Bronchial epithelial cell (primary cell): ENCODE measurements around the gene BRF1. TPM values are rescaled to one million over a fixed set of nuclear protein-coding genes. Genes with fewer than 3 reads are reported as not detected.

Experiments used
- DNase-seq: peaks from one replicate; pipeline ENCODE4 v3.0.0-alpha.2; 2010; ENCODE audit warnings: low read depth
- FAIRE-seq: peaks from 2 replicates; lab custom pipeline; 2011; peaks lifted over from hg19 to GRCh38; lab: Jason Lieb, UNC
- H3K27me3 ChIP-seq: 2 replicates; pipeline ENCODE4 v1.5.1; 2011; ENCODE audit warnings: low read length; ENCODE audit not compliant: control insufficient read depth, insufficient read depth
- H3K36me3 ChIP-seq: 2 replicates; pipeline ENCODE4 v1.5.1; 2011; ENCODE audit warnings: low read length; ENCODE audit not compliant: control insufficient read depth, insufficient read depth
- H3K4me3 ChIP-seq: 2 replicates; pipeline ENCODE4 v1.5.1; 2011; ENCODE audit warnings: mild to moderate bottlenecking, low read depth, low read length, control low read depth
- total RNA-seq: library from RNA; depleted of rRNA; stranded (reverse); fragments of >200 nt; gene quantifications from 2 replicates; pipeline ENCODE4 v1.2.1, GENCODE V29; 2014
- TF ChIP-seq, protein P1 (sequence below): IDR thresholded peaks from 2 replicates; pipeline ENCODE4 v1.5.1; 2011; ENCODE audit warnings: mild to moderate bottlenecking, moderate library complexity, low read length, control low read depth, inconsistent platforms; ENCODE audit not compliant: insufficient read depth, severe bottlenecking

The BRF1 gene
- total RNA-seq, 1 donor from 2014 or later: 24.0 TPM

- Histone ChIP-seq H3K27me3 (no peaks in the 10 kb centered on the region), H3K4me3 (peak overlapping the region; percentile 42), H3K36me3 (peaks cover 11% of the 10 kb centered on the region)
- FAIRE-seq (no peak), DNase-seq (no peak)
- TF ChIP-seq, protein P1, sequence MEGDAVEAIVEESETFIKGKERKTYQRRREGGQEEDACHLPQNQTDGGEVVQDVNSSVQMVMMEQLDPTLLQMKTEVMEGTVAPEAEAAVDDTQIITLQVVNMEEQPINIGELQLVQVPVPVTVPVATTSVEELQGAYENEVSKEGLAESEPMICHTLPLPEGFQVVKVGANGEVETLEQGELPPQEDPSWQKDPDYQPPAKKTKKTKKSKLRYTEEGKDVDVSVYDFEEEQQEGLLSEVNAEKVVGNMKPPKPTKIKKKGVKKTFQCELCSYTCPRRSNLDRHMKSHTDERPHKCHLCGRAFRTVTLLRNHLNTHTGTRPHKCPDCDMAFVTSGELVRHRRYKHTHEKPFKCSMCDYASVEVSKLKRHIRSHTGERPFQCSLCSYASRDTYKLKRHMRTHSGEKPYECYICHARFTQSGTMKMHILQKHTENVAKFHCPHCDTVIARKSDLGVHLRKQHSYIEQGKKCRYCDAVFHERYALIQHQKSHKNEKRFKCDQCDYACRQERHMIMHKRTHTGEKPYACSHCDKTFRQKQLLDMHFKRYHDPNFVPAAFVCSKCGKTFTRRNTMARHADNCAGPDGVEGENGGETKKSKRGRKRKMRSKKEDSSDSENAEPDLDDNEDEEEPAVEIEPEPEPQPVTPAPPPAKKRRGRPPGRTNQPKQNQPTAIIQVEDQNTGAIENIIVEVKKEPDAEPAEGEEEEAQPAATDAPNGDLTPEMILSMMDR: no peak
These were observed 53.0 kb downstream of the BRF1 start for GRCh38 chr14:105247715-105248367.

DNA sequence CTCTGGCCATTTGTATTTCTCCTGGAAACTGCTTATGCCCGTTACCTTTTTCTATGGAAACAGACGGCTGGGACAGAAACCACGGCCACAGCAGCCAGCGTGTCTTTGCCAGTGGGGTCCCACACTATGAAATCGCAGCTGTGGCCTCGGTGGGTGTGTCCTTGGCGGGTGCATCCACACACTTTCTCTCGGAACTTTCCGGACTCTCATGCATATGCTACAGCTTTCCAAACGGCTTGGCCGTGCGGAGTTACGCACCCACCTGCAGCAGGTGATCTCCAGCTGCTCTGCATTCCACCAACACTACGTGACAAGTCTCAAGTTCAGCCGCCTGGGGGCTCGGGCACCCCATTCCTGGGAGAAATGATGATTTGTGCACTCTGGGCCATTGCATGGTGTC lies 53.8 kb downstream of the BRF1 start:
- TF ChIP-seq, protein P1: no peak
- no peak for FAIRE-seq
- Histone ChIP-seq H3K36me3 (peaks cover 12% of the 10 kb centered on the region), H3K27me3 (no peaks in the 10 kb centered on the region), H3K4me3 (no peak overlapping the region)
- DNase-seq: no peak

- no peak overlapping the region for H3K4me3 ChIP-seq
- no peak for DNase-seq
- TF ChIP-seq, protein P1: no peak
- peaks cover 3% of the 10 kb centered on the region for H3K36me3 ChIP-seq
- no peak for FAIRE-seq
- no peaks in the 10 kb centered on the region for H3K27me3 ChIP-seq
These were observed 56.5 kb downstream of the BRF1 start for GRCh38 chr14:105244334-105244733.

GRCh38 chr14:105241641-105242040 lies 59.2 kb downstream of the BRF1 start:
- no peaks in the 10 kb centered on the region for H3K27me3 ChIP-seq
- DNase-seq: no peak
- no peak for FAIRE-seq
- H3K4me3 ChIP-seq: no peak overlapping the region
- peaks cover 3% of the 10 kb centered on the region for H3K36me3 ChIP-seq
- TF ChIP-seq, protein P1: no peak

GRCh38 chr14:105240811-105241576 lies 59.8 kb downstream of the BRF1 start:
- Histone ChIP-seq H3K36me3 (peaks cover 3% of the 10 kb centered on the region), H3K27me3 (no peaks in the 10 kb centered on the region), H3K4me3 (no peak overlapping the region)
- TF ChIP-seq, protein P1: no peak
- FAIRE-seq (no peak), DNase-seq (no peak)
